Esophagus muscularis mucosa (tissue), 4 donors: Measurements from ENCODE around the gene C11orf21. TPM values are rescaled to one million over a fixed set of nuclear protein-coding genes. Genes with fewer than 3 reads are reported as not detected.

Source experiments
- DNase-seq: peaks from one replicate; pipeline ENCODE4 v3.0.0-alpha.2; 2017; ENCODE audit errors: extremely low spot score
- H3K27ac ChIP-seq, 4 donors: fragments of 200-600 bp; sonication (generic); replicated peaks in 1 of 4; 1 replicate in 3 of 4; 2 replicates in 1 of 4; pipeline ENCODE4 v1.5.1; 2016 to 2019; ENCODE audit warnings: mild to moderate bottlenecking in 1 of 4
- H3K27me3 ChIP-seq, 4 donors: fragments of 200-600 bp; sonication (generic); one replicate each; pipeline versions ENCODE4 v1.5.1 to v1.6.0; 2016 to 2019
- H3K36me3 ChIP-seq, 4 donors: fragments of 200-600 bp; sonication (generic); one replicate each; pipeline ENCODE4 v1.5.1; 2016 to 2019
- H3K4me1 ChIP-seq, 4 donors: fragments of 200-600 bp; sonication (generic); one replicate each; pipeline ENCODE4 v1.5.1; 2016 to 2019
- H3K4me3 ChIP-seq, 4 donors: fragments of 200-600 bp; sonication (generic); 1 replicate in 2 of 4; 2 replicates in 2 of 4; pipeline ENCODE4 v1.5.1; 2016 to 2019; ENCODE audit warnings: mild to moderate bottlenecking in 4 of 4, moderate library complexity in 1 of 4
- H3K9me3 ChIP-seq, 4 donors: fragments of 200-600 bp; sonication (generic); 1 replicate in 3 of 4; 2 replicates in 1 of 4; pipeline ENCODE4 v1.5.1; 2016 to 2019
- CTCF ChIP-seq, 3 experiments: fragments of 200-600 bp in 2 of 3; fragments of 450-650 bp in 1 of 3; sonication (generic) in 2 of 3; IDR thresholded peaks; one replicate each; pipeline ENCODE4 v1.5.1; 2017 to 2019; ENCODE audit warnings: antibody characterized with exemption in 3 of 3, mild to moderate bottlenecking in 2 of 3, moderate library complexity in 1 of 3
- EP300 ChIP-seq: sonication (generic); formaldehyde crosslinking; IDR thresholded peaks from one replicate; pipeline ENCODE4 v1.6.1; 2017; ENCODE audit warnings: antibody characterized with exemption
- POLR2A ChIP-seq: fragments of 450-650 bp; IDR thresholded peaks from one replicate; pipeline ENCODE4 v1.6.1; 2017; ENCODE audit warnings: antibody characterized with exemption, moderate library complexity, mild to moderate bottlenecking, low read depth
- POLR2AphosphoS5 ChIP-seq, 2 donors: sonication (generic); formaldehyde crosslinking; IDR thresholded peaks; one replicate each; pipeline ENCODE4 v1.6.1; 2017; ENCODE audit warnings: antibody characterized with exemption in 2 of 2
- WGBS: methylation state at CpG from one replicate; pipeline ENCODE4 v1.1.5; 2018; 5-methylcytosine and 5-hydroxymethylcytosine counted together
- intact Hi-C: fragments of 100-400 bp; cut with DNase I; formaldehyde crosslinking; loops from one replicate; pipeline ENCODE4 v1.15.1; 2023
- total RNA-seq, 4 donors: library from RNA; depleted of rRNA; stranded (reverse); fragments of >200 nt; gene quantifications; one replicate each; pipeline versions ENCODE4 v1.1.0 to v1.2.1, GENCODE V29; 2016

Gene C11orf21
- total RNA-seq, 4 donors from 2014 or later: 0.29 to 1.2 (median 0.83) TPM; not detected in 1

GRCh38 chr11:2252018-2252417 lies 49.7 kb downstream of the C11orf21 start:
- peaks cover 0 to 17% (median 0%) of the 10 kb centered on the region in 4 donors for H3K27me3 ChIP-seq
- DNase-seq: peak; percentile 83
- peaks cover 0 to 8% (median 5%) of the 10 kb centered on the region in 4 donors for H3K9me3 ChIP-seq
- TF ChIP-seq POLR2A (no peak), EP300 (no peak), POLR2AphosphoS5 (IDR thresholded peaks at IDR 0.05) (no peak), CTCF (IDR thresholded peaks at IDR 0.05) (no peak)
- intact Hi-C loops: no loop called here
- no peak overlapping the region for H3K4me3 ChIP-seq
- no peaks in the 10 kb centered on the region for H3K36me3 ChIP-seq
- WGBS: 84% methylated on average over 6 of the region's 6 CpGs
- no peak overlapping the region for H3K27ac ChIP-seq
- no peaks in the 10 kb centered on the region for H3K4me1 ChIP-seq

GRCh38 chr11:2251138-2251537 lies 50.6 kb downstream of the C11orf21 start:
- no peak for TF ChIP-seq CTCF (IDR thresholded peaks at IDR 0.05)

GRCh38 chr11:2250485-2250884 lies 51.2 kb downstream of the C11orf21 start:
- DNase-seq: no peak
- H3K9me3 ChIP-seq: peaks cover 0 to 8% (median 5%) of the 10 kb centered on the region in 4 donors
- H3K27ac ChIP-seq: no peak overlapping the region
- H3K27me3 ChIP-seq: peaks cover 0 to 17% (median 0%) of the 10 kb centered on the region in 4 donors
- WGBS: 68% methylated on average over 8 of the region's 8 CpGs
- TF ChIP-seq POLR2A (no peak), POLR2AphosphoS5 (IDR thresholded peaks at IDR 0.05) (no peak), EP300 (no peak), CTCF (IDR thresholded peaks at IDR 0.05) (no peak)
- no peak overlapping the region for H3K4me3 ChIP-seq
- H3K4me1 ChIP-seq: no peaks in the 10 kb centered on the region
- intact Hi-C loops: no loop called here
- no peaks in the 10 kb centered on the region for H3K36me3 ChIP-seq

More at GRCh38 chr11:2251138-2251537, 50.6 kb downstream of the C11orf21 start:
- Histone ChIP-seq H3K27me3 (peaks cover 0 to 17% (median 0%) of the 10 kb centered on the region in 4 donors), H3K36me3 (no peaks in the 10 kb centered on the region), H3K4me1 (no peaks in the 10 kb centered on the region), H3K9me3 (peaks cover 0 to 8% (median 5%) of the 10 kb centered on the region in 4 donors), H3K4me3 (no peak overlapping the region), H3K27ac (no peak overlapping the region)
- 90% methylated on average over 6 of the region's 6 CpGs for WGBS
- intact Hi-C loops: no loop called here
- DNase-seq: peak; percentile 55

- WGBS: 80% methylated on average over 8 of the region's 9 CpGs
- no peak for DNase-seq
- no peak for TF ChIP-seq CTCF (IDR thresholded peaks at IDR 0.05)
- TF ChIP-seq POLR2A: no peak
- TF ChIP-seq EP300: no peak
- TF ChIP-seq POLR2AphosphoS5 (IDR thresholded peaks at IDR 0.05): no peak
- intact Hi-C loops: no loop called here
- H3K4me1 ChIP-seq: no peaks in the 10 kb centered on the region
- no peak overlapping the region for H3K27ac ChIP-seq
- H3K9me3 ChIP-seq: peaks cover 0 to 7% (median 4%) of the 10 kb centered on the region in 4 donors
- no peaks in the 10 kb centered on the region for H3K36me3 ChIP-seq
- no peak overlapping the region for H3K4me3 ChIP-seq
- H3K27me3 ChIP-seq: peaks cover 0 to 17% (median 0%) of the 10 kb centered on the region in 4 donors
Observed at GRCh38 chr11:2250041-2250440, 51.7 kb downstream of the C11orf21 start.
